K562 (cell line): Measurements from ENCODE around the gene DCAF4. TPM values are rescaled to one million over a fixed set of nuclear protein-coding genes. Genes with fewer than 3 reads are reported as not detected.

Experiments used
- ATAC-seq: fragments of 200-7000 bp; cut with Tn5 transposase; 3 replicates; pipeline ENCODE4 v1.9.1; 2020; ENCODE audit warnings: moderate library complexity
- BruUV-seq: library from RNA; stranded (reverse); fragments of 400-500 nt; replicated peaks from 2 replicates; lab custom pipeline; 2021; lab: Mats Ljungman, UMichigan
- CTCF ChIA-PET: fragments of 300-600 bp; formaldehyde crosslinking; extraction: SDS; loops from one replicate; lab custom pipeline; 2021; ENCODE audit warnings: low intra/inter-chr PET ratio; lab: Yijun Ruan, JAX
- POLR2A ChIA-PET: fragments of 300-600, 350-650 bp; sonication (Branson Sonifier 250); formaldehyde crosslinking; extraction: SDS; loops from one replicate; lab custom pipeline; 2021; ENCODE audit warnings: antibody characterized with exemption, inconsistent platforms; lab: Yijun Ruan, JAX
- DNase-seq, 4 experiments: peaks; one replicate each; pipeline versions ENCODE4 v3.0.0 to v3.0.0-alpha.2; 2011 to 2018; ENCODE audit warnings: low spot score in 3 of 4, mixed read lengths in 3 of 4; ENCODE audit errors: extremely low read depth in 1 of 4
- FAIRE-seq: peaks from 2 replicates; lab custom pipeline; 2011; peaks lifted over from hg19 to GRCh38; lab: Jason Lieb, UNC
- H2AFZ ChIP-seq: 2 replicates; pipeline ENCODE4 v1.6.0; 2011; ENCODE audit warnings: low read depth, low read length, control low read depth, inconsistent platforms
- H3K27ac ChIP-seq: fragments of 200-600 bp; 3 replicates; pipeline ENCODE4 v1.8.0; 2011; ENCODE audit warnings: low read depth, mild to moderate bottlenecking, control low read depth, inconsistent platforms, low read length, moderate library complexity, mixed read lengths; ENCODE audit errors: extremely low read depth
- H3K27me3 ChIP-seq, 2 experiments: fragments of 300-600 bp in 1 of 2; 2 replicates in 1 of 2; 3 replicates in 1 of 2; pipeline versions ENCODE4 v1.6.0 to v1.8.0; 2011; ENCODE audit warnings: inconsistent platforms in 2 of 2, low read length in 2 of 2, mild to moderate bottlenecking in 1 of 2, mixed read lengths in 1 of 2, moderate library complexity in 1 of 2; ENCODE audit not compliant: control insufficient read depth in 2 of 2, insufficient read depth in 2 of 2
- H3K36me3 ChIP-seq: fragments of 300-600 bp; 3 replicates; pipeline ENCODE4 v1.8.0; 2011; ENCODE audit warnings: mild to moderate bottlenecking, low read length, inconsistent platforms; ENCODE audit not compliant: control insufficient read depth, insufficient read depth
- H3K4me1 ChIP-seq, 2 experiments: fragments of 200-600 bp in 1 of 2; replicated peaks in 1 of 2; 2 replicates in 1 of 2; 3 replicates in 1 of 2; pipeline versions ENCODE4 v1.5.1 to v1.8.0; 2011; ENCODE audit warnings: inconsistent platforms in 2 of 2, low read length in 2 of 2, mild to moderate bottlenecking in 1 of 2, mixed read lengths in 1 of 2, moderate library complexity in 1 of 2; ENCODE audit not compliant: control insufficient read depth in 2 of 2, insufficient read depth in 2 of 2
- H3K4me2 ChIP-seq: 2 replicates; pipeline ENCODE4 v1.6.1; 2011; ENCODE audit warnings: low read length, control low read depth, inconsistent platforms, mixed read lengths; ENCODE audit not compliant: insufficient read depth
- H3K4me3 ChIP-seq: fragments of 200-600 bp; sonication (generic), shearing (Covaris generic); 2 replicates; pipeline ENCODE4 v1.5.1; 2016; ENCODE audit warnings: control low read depth, inconsistent platforms
- H3K79me2 ChIP-seq: fragments of 200-600 bp; 3 replicates; pipeline ENCODE4 v1.8.0; 2011; ENCODE audit warnings: low read length, inconsistent platforms; ENCODE audit not compliant: control insufficient read depth, insufficient read depth
- H3K9ac ChIP-seq, 2 experiments: 2 replicates each; pipeline versions ENCODE4 v1.6.0 to v1.6.1; 2011; ENCODE audit warnings: low read depth in 2 of 2, low read length in 2 of 2, control low read depth in 1 of 2, inconsistent platforms in 1 of 2, mild to moderate bottlenecking in 1 of 2, mixed read lengths in 1 of 2; ENCODE audit not compliant: insufficient read depth in 1 of 2
- H3K9me1 ChIP-seq: one replicate; pipeline ENCODE4 v1.6.0; 2011; ENCODE audit warnings: inconsistent platforms, mild to moderate bottlenecking, low read length, moderate library complexity; ENCODE audit not compliant: control insufficient read depth, insufficient read depth
- H3K9me3 ChIP-seq: replicated peaks from 2 replicates; pipeline ENCODE4 v1.5.1; 2011; ENCODE audit warnings: low read depth, low read length, inconsistent platforms; ENCODE audit not compliant: control insufficient read depth, insufficient read depth
- H4K20me1 ChIP-seq: replicated peaks from 2 replicates; pipeline ENCODE4 v1.6.1; 2011; ENCODE audit warnings: low read length, inconsistent platforms, mixed read lengths; ENCODE audit not compliant: control insufficient read depth, insufficient read depth
- ELF4 ChIP-seq: fragments of 450-650 bp; formaldehyde crosslinking; IDR thresholded peaks from 2 replicates; pipeline ENCODE4 v1.4.0; 2022; ENCODE audit warnings: missing genetic modification characterization
- ELK1 ChIP-seq: sonication (generic); formaldehyde crosslinking; IDR thresholded peaks from 2 replicates; pipeline ENCODE4 v1.8.1; 2022; ENCODE audit warnings: missing genetic modification reagents
- FOXP4 ChIP-seq: sonication (generic); formaldehyde crosslinking; IDR thresholded peaks from 2 replicates; pipeline ENCODE4 v1.8.0; 2022; ENCODE audit warnings: mild to moderate bottlenecking, missing genetic modification reagents, borderline replicate concordance
- GATA2 ChIP-seq: sonication (generic); formaldehyde crosslinking; IDR thresholded peaks from 2 replicates; pipeline ENCODE4 v1.4.0; 2020; ENCODE audit warnings: mild to moderate bottlenecking, missing genetic modification reagents
- HDGF ChIP-seq: fragments of 450-650 bp; IDR thresholded peaks from 2 replicates; pipeline ENCODE4 v1.6.1; 2016
- IFI16 ChIP-seq: fragments of 250-450 bp; sonication (Bioruptor Pico); IDR thresholded peaks from 2 replicates; pipeline ENCODE4 v2.1.2; 2022; ENCODE audit warnings: mild to moderate bottlenecking, inconsistent platforms
- MEF2D ChIP-seq: conservative IDR thresholded peaks from 2 replicates; pipeline ENCODE4 v1.6.1; 2016; ENCODE audit warnings: low read depth, missing genetic modification characterization, missing compliant biosample characterization
- MYBL2 ChIP-seq, 2 experiments: fragments of 450-650 bp in 1 of 2; sonication (generic) in 1 of 2; formaldehyde crosslinking in 1 of 2; IDR thresholded peaks; 2 replicates each; pipeline versions ENCODE4 v1.6.1 to v1.8.1; 2017 to 2022; ENCODE audit warnings: borderline replicate concordance in 1 of 2, inconsistent platforms in 1 of 2, low read depth in 1 of 2, mild to moderate bottlenecking in 1 of 2, missing genetic modification reagents in 1 of 2, moderate library complexity in 1 of 2
- NR2C2 ChIP-seq, 2 experiments: fragments of 200-800 bp in 1 of 2; sonication (Bioruptor generic) in 1 of 2; sonication (generic) in 1 of 2; formaldehyde crosslinking in 1 of 2; IDR thresholded peaks; 2 replicates each; pipeline versions ENCODE4 v1.6.1 to v1.8.0; 2016 to 2022; ENCODE audit warnings: mild to moderate bottlenecking in 1 of 2, missing compliant biosample characterization in 1 of 2, missing genetic modification characterization in 1 of 2, missing genetic modification reagents in 1 of 2
- NR2F6 ChIP-seq: fragments of 450-650 bp; formaldehyde crosslinking; IDR thresholded peaks from 2 replicates; pipeline ENCODE4 v1.4.0; 2020; ENCODE audit warnings: mild to moderate bottlenecking
- PHB2 ChIP-seq: fragments of 450-650 bp; IDR thresholded peaks from 2 replicates; pipeline ENCODE4 v1.6.1; 2017; ENCODE audit warnings: low read depth
- PTBP1 ChIP-seq: fragments of 200-400 bp; formaldehyde crosslinking; IDR thresholded peaks from 2 replicates; pipeline ENCODE4 v1.6.1; 2017; ENCODE audit warnings: low read depth, low read length
- SRSF1 ChIP-seq: fragments of 200-400 bp; formaldehyde crosslinking; IDR thresholded peaks from 2 replicates; pipeline ENCODE4 v1.6.1; 2017; ENCODE audit warnings: mild to moderate bottlenecking, low read depth, low read length, moderate library complexity
- SUPT5H ChIP-seq: fragments of 450-650 bp; IDR thresholded peaks from 2 replicates; pipeline ENCODE4 v1.6.1; 2016
- ZFP30 ChIP-seq: fragments of 250-450 bp; sonication (Bioruptor Pico); IDR thresholded peaks from 2 replicates; pipeline ENCODE4 v1.8.0; 2022; ENCODE audit warnings: moderate library complexity, mild to moderate bottlenecking, inconsistent platforms, borderline replicate concordance
- ZNF146 ChIP-seq: IDR thresholded peaks from one replicate; pipeline ENCODE4 v1.6.1; 2018; ENCODE audit warnings: missing compliant biosample characterization; ENCODE audit not compliant: unreplicated experiment
- ZNF184 ChIP-seq: sonication (generic); formaldehyde crosslinking; IDR thresholded peaks from 2 replicates; pipeline ENCODE4 v1.5.0; 2020; ENCODE audit warnings: missing genetic modification reagents
- ZNF740 ChIP-seq, 3 experiments: fragments of 200-800 bp in 1 of 3; sonication (Bioruptor generic) in 1 of 3; sonication (generic) in 1 of 3; formaldehyde crosslinking in 1 of 3; IDR thresholded peaks; 2 replicates each; pipeline versions ENCODE4 v1.6.1 to v1.8.0; 2016 to 2022; ENCODE audit warnings: mild to moderate bottlenecking in 2 of 3, missing compliant biosample characterization in 2 of 3, missing genetic modification characterization in 2 of 3, missing genetic modification reagents in 1 of 3
- WGBS: fragments of 100-300 bp; shearing (Covaris generic); methylation state at CpG from one replicate; pipeline ENCODE4 v1.1.6; 2016; ENCODE audit warnings: low coverage, mixed read lengths; ENCODE audit not compliant: insufficient coverage; ENCODE audit errors: missing lambda C conversion rate; 5-methylcytosine and 5-hydroxymethylcytosine counted together
- in situ Hi-C: fragments of 300-500 bp; cut with MboI; formaldehyde crosslinking; loops from 4 replicates; pipeline ENCODE4 v1.15.0; 2018; ENCODE audit warnings: inconsistent platforms, mixed read lengths
- intact Hi-C: fragments of 100-400 bp; cut with micrococcal nuclease; formaldehyde crosslinking; loops from 2 replicates; pipeline ENCODE4 v1.14.2; 2022
- polyA plus RNA-seq, 8 experiments: library from polyadenylated mRNA; depleted of rRNA in 4 of 8; stranded (reverse) in 5 of 8; unstranded in 3 of 8; fragments of >200 nt; fragmentation: Nextera tagmentation in 2 of 8; fragmentation: Illumina TruSeq in 1 of 8; extraction: Ambion mirVana in 2 of 8; extraction: Trizol in 1 of 8; gene quantifications; 2 replicates each; pipeline versions ENCODE4 v1.2.1 to v1.2.3, GENCODE V29; 2011 to 2014; ENCODE audit warnings: inconsistent platforms in 1 of 8, missing spikeins in 1 of 8
- total RNA-seq, 7 experiments: library from RNA; depleted of rRNA in 6 of 7; stranded (reverse); fragments of >200 nt in 6 of 7; fragmentation: Illumina TruSeq in 2 of 7; extraction: Trizol in 2 of 7; gene quantifications; 2 replicates each; pipeline versions ENCODE4 v1.2.1 to v1.2.3, GENCODE V29; 2011 to 2021; ENCODE audit warnings: low replicate concordance in 1 of 7

The DCAF4 gene
- total and polyA plus RNA-seq, 9 of the 15 experiments (the other 6 are each of a cell fraction or from before 2014, with no cell fraction given): 2.7 to 49.2 (median 22.9) TPM

- ChIA-PET CTCF (no interaction called here), POLR2A (no interaction called here)
- Histone ChIP-seq H3K36me3 (no peaks in the 10 kb centered on the region), H3K4me3 (no peak overlapping the region), H2AFZ (no peak overlapping the region), H3K27me3 (no peaks in the 10 kb centered on the region), H3K9me1 (no peaks in the 10 kb centered on the region), H3K27ac (no peak overlapping the region), H3K9me3 (no peaks in the 10 kb centered on the region), H3K4me1 (peaks cover 9 to 26% of the 10 kb centered on the region in 2 experiments), H3K9ac (no peak overlapping the region), H4K20me1 (no peaks in the 10 kb centered on the region), H3K79me2 (no peaks in the 10 kb centered on the region), H3K4me2 (no peak overlapping the region)
- intact Hi-C loops: loop anchor here (10.0 kb wide), 1 partner anchor 172 kb away; no protein-coding TSS in a partner anchor
- no TSS peak for BruUV-seq
- FAIRE-seq: no peak
- no peak for DNase-seq
- in situ Hi-C loops: loop anchor here (5.0 kb wide), 1 partner anchor 394 kb away; no protein-coding TSS in a partner anchor
- no peak for ATAC-seq
- WGBS: 61% methylated on average over 3 of the region's 3 CpGs
- no peak for TF ChIP-seq ELF4 (CRISPR knock-in tag)
- no peak for TF ChIP-seq ZNF146 (CRISPR knock-in tag)
- TF ChIP-seq HDGF: no peak
- no peak for TF ChIP-seq FOXP4
- no peak for TF ChIP-seq ELK1 (CRISPR knock-in tag)
- no peak for TF ChIP-seq PHB2
- no peak for TF ChIP-seq GATA2 (CRISPR knock-in tag)
- no peak for TF ChIP-seq MEF2D (tag)
- no peak for TF ChIP-seq IFI16 (CRISPR knock-in tag)
- TF ChIP-seq SUPT5H: no peak
- no peak for TF ChIP-seq ZFP30 (CRISPR knock-in tag)
- no peak for TF ChIP-seq NR2C2 (CRISPR knock-in tag; IDR thresholded peaks at IDR 0.05)
- no peak for TF ChIP-seq NR2C2 (tag; IDR thresholded peaks at IDR 0.05)
- no peak for TF ChIP-seq ZNF184
- no peak for TF ChIP-seq SRSF1
- TF ChIP-seq PTBP1: no peak
- TF ChIP-seq ZNF740 (CRISPR knock-in tag; IDR thresholded peaks at IDR 0.05): no peak
- TF ChIP-seq ZNF740 (tag; IDR thresholded peaks at IDR 0.05): no peak
- TF ChIP-seq NR2F6: no peak
- TF ChIP-seq MYBL2 (IDR thresholded peaks at IDR 0.05; ENCODE audit: low read depth): no peak
- no peak for TF ChIP-seq MYBL2 (CRISPR knock-in tag; IDR thresholded peaks at IDR 0.05; ENCODE audit: borderline replicate concordance)
Measured at GRCh38 chr14:72906316-72906715, 19.9 kb upstream of the DCAF4 start.
